Cardiac fibroblast (primary cell): ENCODE data around the gene PNMT.
A peak's percentile ranks its signal among the peaks of the same experiment; 100 is the strongest.

ENCODE experiments used
- DNase-seq, 2 donors: peaks; one replicate each; pipeline versions ENCODE4 v3.0.0 to v3.0.0-alpha.2; 2010; ENCODE audit warnings: low read depth in 2 of 2
- H3K4me3 ChIP-seq, 2 donors: replicated peaks in 1 of 2; 1 replicate in 1 of 2; 2 replicates in 1 of 2; pipeline ENCODE4 v1.5.1; 2011; ENCODE audit warnings: low read depth in 2 of 2, low read length in 2 of 2, mild to moderate bottlenecking in 2 of 2, moderate library complexity in 1 of 2
- TF ChIP-seq, protein P1 (sequence below): IDR thresholded peaks from one replicate; pipeline ENCODE4 v1.5.1; 2011; ENCODE audit warnings: low read depth, mild to moderate bottlenecking, low read length, inconsistent platforms

The PNMT gene

DNA sequence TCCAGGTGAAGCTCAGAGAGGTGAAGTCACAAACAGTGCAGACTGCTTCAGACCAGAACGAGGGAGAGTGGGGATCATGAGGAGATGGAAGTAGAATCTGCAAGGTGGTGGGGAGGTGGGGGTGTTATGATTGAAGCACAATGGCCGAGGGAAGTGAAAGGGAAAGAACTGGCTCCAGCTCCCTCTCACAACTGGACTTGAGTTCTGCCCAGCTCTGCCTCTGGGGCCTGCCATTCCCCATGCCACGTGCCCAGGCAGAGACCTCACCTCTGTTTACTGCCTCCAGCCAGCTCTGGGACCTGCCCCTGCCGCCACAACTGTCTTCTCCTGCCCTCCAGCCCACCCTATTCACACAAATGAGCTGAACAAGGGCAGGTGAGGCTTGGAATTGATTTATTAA lies 2.5 kb downstream of the PNMT start:
- TF ChIP-seq, protein P1, sequence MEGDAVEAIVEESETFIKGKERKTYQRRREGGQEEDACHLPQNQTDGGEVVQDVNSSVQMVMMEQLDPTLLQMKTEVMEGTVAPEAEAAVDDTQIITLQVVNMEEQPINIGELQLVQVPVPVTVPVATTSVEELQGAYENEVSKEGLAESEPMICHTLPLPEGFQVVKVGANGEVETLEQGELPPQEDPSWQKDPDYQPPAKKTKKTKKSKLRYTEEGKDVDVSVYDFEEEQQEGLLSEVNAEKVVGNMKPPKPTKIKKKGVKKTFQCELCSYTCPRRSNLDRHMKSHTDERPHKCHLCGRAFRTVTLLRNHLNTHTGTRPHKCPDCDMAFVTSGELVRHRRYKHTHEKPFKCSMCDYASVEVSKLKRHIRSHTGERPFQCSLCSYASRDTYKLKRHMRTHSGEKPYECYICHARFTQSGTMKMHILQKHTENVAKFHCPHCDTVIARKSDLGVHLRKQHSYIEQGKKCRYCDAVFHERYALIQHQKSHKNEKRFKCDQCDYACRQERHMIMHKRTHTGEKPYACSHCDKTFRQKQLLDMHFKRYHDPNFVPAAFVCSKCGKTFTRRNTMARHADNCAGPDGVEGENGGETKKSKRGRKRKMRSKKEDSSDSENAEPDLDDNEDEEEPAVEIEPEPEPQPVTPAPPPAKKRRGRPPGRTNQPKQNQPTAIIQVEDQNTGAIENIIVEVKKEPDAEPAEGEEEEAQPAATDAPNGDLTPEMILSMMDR, result no peak
- DNase-seq, result no peak

DNA sequence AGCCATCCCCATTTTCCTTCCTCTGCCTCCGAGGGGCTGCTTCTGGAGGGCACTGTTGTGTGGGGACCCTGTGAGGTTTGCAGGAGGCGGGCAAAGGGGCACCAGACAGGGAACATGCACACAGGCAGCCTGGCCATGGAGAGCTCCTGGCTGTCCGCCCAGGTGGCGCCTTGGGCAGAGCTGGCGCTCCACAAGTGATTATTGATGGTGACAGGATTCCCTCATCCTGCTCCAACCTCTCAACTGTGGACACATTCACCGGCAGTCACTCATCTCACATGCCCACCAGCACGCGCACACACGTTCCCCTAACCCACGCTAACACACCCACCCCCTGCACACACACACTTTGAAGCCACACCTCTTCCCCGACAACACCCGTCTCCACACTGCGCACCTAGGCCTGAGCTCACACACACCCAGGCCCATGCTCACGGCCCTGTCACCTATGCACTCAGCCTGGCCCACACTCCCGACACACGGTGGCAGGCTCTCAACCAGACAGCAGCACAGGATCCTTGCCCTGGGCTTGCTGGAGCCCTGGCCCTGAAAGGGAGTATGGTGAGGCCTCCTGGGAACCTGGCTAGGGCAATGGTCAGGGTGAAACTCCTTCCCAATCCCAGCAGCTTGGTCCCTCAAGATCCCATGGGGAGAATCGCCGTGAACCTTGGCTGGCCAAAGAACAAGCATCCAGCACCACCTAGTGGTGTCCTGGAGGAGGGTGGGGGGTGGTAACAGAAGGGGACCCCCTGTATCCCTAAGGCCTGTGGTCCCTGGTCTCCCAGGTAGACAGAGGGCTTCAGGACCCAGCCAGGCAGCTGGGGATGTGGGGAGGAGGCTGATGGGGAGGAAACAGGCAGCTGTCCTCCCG lies 3.6 kb downstream of the PNMT start:
- peak; percentile 37 to 50 for DNase-seq
- TF ChIP-seq, protein P1, result peak; percentile 60

More for the DNA sequence above, 2.5 kb downstream of the PNMT start:
- H3K4me3 ChIP-seq, result no peak overlapping the region

DNA sequence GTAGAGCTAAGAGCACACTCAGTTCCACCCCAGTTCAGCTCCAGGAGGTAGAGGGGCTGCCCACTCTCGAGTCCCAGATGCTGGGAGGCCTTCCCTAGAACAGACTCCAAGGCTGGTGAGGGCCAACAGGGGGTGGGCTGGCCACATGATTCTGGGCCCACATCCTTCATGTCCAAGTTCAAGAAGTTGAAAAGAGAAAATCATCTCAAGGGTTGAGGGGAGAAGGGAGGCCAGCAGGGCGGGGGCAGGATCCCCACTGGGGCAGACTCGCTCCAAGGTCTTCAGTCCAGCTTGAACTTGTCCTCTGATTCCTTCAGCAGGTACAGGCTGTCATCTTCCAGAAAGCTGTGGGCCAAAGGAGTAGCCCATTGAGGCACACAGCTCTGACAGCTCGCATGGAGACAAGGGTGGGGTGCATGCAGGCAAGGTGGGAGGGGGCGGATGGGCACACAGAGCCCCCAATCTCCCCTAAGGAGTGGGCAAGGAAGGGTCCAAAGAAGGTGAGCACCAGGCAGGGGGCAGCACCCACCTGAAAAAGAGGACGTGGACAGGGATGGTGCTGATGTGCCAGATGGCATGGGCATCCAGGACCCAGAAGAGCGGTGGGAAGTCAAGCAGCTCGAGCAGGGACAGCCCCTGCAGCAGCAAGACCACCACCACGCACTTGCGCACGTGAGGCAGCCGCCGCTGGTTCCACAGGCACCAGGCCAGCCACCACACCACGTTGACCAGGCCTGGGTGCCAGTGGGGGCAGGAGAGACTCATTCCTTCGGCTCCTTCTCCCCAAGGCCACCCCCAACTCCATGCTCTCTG lies 4.5 kb downstream of the PNMT start:
- no peak for DNase-seq
- no peak overlapping the region for H3K4me3 ChIP-seq
- TF ChIP-seq, protein P1, result no peak

More for the DNA sequence above, 3.6 kb downstream of the PNMT start:
- no peak overlapping the region for H3K4me3 ChIP-seq

DNA sequence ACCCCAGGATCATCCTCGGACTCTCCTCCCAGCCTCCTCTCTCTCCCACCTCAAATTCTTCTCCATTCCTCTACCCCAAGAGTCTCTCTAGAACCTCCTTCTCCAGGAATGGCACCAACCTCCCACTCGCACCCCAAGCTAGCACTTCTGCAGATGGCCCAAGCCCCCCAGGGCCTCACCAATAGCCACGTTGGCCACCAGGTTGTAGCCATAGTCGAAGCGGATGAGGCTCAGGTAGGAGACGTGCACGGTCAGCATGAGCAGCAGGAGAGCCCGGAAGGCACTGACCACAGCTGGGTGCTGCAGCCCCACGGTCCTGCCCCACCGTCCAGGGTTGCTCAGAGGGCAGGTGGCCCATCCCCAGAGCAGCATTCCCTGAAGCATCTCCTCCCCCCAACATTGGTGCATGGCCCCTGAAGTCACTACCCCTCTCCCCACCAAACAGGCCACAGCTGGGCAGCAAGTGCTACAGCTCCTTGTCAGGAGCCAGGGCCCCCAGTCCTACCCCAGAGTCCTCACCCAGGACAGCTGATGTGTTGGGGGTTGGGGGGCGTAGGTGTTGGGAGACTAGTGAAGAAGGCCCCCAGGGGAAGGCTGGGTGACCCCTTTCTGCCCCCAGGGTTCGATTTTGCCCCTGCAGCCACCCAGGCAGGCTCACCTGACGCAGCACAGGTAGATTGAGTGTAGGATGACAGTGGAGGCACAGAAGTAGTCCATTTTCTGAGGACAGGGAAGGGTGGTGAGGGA lies 5.3 kb downstream of the PNMT start:
- DNase-seq, result no peak
- TF ChIP-seq, protein P1, result no peak
- H3K4me3 ChIP-seq, result no peak overlapping the region

DNA sequence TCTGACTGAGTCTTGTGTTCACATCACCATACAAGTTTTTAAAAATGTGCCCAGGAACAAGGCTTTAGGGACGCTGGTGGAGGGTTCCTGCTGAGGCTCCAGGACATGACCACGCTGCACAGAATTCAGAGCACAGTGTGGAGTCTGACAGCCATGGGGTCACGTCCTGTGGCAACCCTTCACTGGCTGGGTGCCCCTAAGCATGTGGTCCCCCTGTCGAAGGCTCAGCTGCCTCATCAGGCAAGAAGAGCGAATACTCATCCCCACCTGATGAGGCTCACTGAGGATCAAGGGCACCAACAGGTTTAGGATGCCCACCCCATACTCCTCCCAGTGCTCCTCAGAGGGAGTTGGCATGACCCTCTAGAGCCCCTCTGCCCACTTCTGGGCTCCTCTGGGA lies 5.9 kb downstream of the PNMT start:
- H3K4me3 ChIP-seq, result no peak overlapping the region
- DNase-seq, result no peak
- TF ChIP-seq, protein P1, result no peak

DNA sequence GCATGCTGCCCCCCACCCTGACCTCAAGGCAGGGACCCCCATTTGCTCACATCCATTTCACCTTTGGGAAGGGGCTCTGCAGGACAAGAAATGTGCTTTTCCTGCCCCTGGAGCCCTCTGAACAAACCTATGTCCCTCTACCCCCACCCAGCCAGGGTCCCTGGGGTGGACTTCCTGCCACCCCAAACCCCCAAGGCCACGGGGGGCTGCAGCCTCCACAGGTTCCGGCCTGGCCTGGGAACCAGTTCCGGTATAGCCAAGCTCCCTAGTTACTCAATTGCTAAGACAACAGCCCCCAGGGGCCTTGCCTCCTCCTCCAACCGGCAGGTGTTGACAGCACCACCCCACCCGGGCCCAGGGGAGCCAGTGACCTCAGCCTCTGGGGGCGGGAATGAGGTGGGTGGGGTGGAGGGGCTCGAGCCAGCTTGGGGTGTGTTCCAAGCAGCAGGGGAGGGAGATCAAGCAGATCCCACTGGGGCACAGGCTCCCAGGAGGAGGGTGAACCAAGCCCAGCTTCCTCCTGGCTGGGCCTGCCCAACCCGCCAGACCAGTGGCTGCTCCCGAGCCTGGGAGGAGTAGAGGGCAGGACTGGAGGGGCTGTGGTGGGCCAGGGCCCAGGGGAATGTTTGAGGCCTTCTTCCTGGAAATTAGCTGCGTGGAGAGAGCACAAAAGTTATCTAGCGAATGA lies 6.6 kb downstream of the PNMT start:
- no peak overlapping the region for H3K4me3 ChIP-seq
- peak; percentile 24 to 71 for DNase-seq
- TF ChIP-seq, protein P1, result no peak
